GM18519 (cell line): ENCODE data around the gene YBX3.

Source experiments
- ATAC-seq: cut with Tn5 transposase; IDR thresholded peaks from one replicate; pipeline ENCODE4 v1.9.1; 2021; ENCODE audit warnings: mild to moderate bottlenecking, moderate library complexity; ENCODE audit not compliant: unreplicated experiment, low FRiP score

The YBX3 gene

DNA sequence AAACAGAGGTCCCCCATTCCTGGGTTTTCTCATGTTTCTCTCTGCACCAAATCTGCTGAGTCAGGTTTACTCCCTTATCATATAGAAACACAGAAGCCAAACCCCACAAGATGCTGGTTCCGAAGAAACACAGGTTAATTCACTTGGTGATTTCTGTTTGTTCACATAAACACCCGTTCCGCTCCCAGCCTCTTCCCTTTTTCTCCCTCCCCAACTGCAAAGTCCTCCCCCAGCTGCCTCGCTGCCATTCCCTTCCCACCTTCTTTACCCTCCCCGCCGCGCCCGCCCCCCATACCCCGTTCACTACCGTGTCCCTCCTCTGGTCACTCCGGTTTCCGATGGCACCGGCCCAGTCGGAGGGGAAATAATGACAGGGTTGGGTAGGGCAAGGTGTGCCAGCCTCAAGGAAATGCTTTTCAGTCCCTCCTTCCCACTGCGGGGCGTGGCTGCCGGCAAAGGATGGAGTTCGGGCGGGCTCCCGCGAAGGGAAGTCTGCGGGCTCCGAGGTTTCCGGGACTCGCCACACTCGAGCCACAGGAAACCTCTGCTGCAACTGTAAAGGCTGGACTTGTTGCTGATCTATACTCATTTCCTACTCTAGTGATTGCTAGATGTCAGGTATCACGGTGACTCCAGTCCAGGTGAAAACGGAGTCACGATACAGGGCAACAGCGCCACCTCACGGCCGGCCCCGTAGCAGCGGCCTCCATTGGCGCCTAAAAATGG is 49.3 kb downstream of the YBX3 start, which contains the start of gene STYK1:
Gene STYK1, minus strand, starts transcription at position 394 of the 726 bp plus-strand sequence. CDS start 39,434 bp downstream, outside the sequence.
- ATAC-seq = no peak

DNA sequence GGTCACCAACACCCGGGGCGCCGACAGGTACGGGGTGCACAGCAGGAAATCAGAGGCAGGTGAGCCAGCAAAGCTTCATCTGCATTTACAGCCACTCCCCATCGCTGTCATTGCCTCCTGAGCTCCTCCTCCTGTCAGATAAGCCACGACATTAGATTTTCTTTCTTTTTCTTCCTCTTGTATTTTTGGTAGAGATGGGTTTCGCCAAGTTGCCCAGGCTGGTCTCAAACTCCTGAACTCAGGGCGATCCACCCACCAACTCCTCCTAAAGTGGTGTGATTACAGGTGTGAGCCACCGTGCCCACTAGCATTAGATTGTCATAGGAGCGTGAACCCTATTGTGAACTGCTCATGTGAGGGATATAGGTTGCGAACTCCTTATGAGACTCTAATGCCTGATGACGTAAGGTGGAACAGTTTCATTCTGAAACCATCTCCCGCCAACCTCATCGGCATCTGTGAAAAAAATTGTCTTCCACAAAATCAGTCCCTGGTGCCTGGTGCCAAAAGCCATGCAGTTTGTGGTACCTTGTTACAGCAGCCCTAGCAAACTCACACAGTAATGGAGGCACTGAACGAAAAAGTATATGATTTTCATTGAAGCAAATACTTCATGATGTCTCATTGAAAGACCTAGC is 50.8 kb downstream of the YBX3 start:
- no peak for ATAC-seq

GRCh38 chr12:10669533-10669932 is 53.6 kb downstream of the YBX3 start:
- no peak for ATAC-seq

GRCh38 chr12:10668526-10668925 is 54.6 kb downstream of the YBX3 start:
- ATAC-seq = no peak

DNA sequence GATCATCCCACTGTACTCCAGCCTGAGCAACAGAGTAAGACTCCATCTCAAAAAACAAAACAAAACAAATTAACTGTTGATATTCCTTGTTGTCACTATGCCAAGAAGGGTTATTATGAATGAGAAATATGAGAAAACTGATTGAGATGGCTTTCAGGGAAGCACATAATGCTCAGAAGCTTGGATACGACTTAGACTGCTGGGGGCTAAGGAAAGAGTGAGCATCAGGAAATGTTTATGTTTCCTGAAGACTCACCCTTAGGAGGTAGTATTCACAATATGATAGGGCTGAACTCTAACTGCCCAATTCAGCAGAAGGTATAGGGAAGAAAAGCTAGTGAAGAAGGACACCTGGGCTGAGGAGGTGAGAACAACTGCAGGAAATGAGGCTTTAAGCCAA is 55.5 kb downstream of the YBX3 start:
- no peak for ATAC-seq

DNA sequence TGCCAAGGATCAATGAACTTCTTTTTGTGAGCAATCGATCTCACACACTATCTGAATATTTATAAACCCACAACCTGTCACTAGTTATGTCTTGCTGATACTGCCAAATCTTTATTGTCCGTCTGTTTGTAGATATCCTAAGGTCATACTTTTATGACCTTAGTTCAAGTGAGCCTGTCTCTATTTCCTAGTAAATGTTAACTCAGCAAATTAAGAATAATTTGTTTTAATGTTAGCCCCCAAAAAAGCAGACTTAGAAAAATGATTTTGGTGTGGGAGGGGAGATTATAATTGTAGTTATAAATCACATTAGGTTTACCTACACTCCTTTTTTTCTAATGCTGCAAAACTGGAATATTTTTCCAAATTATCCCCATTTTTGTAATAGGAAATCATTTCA is 58.6 kb downstream of the YBX3 start:
- no peak for ATAC-seq

GRCh38 chr12:10663869-10664268 is 59.3 kb downstream of the YBX3 start:
- ATAC-seq = no peak

GRCh38 chr12:10661338-10661737 is 61.8 kb downstream of the YBX3 start:
- ATAC-seq = no peak

- ATAC-seq = no peak
These were observed 69.1 kb downstream of the YBX3 start for GRCh38 chr12:10654003-10654402.

- no peak for ATAC-seq
These were observed 70.9 kb downstream of the YBX3 start for GRCh38 chr12:10652192-10652591.
